ENCODE measurements around the gene PHLPP1. TPM values are rescaled to one million over a fixed set of nuclear protein-coding genes. Genes with fewer than 3 reads are reported as not detected.
"Not testable (repeated sequence)": the region's sequence is repeated elsewhere in the genome, so short reads cannot be mapped to it uniquely, and the experiment has no call there.

Gene PHLPP1
- total RNA-seq, 1 donor from 2014 or later = 4.6 TPM

DNA sequence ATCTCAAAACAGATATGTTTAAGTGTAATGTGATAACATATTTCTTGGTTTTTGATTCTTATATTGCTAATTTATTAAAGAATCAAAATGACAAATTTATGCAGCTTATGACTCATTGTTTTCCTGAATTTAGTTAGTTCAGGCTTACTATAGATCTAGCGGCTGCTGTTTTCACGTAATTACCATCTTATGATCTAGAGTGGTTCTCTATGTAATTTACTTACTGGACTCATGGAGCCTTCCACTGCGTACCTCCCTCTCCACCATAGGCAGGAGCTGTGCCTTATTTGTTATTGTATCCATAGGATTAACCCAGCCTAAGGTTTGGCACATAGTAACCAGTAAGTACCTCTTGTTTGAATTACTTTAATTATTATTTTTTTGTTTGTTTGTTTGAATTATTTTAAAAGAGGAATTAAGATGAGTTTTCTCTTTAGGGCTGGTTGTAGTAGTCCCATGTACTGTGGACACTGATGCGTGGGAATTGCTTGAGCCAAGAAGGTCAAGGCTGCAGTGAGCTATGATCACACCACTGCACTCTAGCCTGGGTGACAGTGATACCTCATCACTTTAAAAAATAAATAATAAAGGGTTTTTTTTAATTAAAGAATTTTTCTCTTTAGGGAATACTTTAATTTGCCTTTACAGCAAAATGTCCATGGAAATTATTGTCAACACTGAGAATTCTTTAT lies 165.5 kb downstream of the PHLPP1 start:
- no peak for DNase-seq (ENCODE audit: low read depth, low spot score)

DNA sequence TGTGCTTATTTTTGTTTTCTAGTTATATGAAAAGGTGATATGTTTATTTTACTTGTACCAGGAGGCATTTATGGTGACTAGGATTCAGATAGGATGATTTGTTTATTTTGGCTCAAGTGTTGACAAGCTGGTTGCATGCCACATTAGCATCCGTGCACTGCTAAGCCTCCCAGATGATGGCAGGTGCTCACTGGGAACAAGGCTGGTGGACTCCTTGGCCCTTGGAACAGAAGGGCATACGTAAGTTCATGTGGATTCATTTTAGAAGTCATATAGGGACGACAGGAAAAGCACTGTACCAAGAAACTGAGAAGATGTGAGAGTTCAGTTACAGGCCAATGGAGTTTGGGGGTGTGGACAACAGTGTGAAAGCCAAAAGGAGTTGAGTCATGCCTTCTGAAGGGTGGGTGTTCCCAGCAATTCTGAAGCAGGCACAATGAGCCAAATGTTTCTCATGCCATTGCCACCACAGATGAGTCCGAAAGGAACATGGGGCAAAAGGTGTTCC lies 166.2 kb downstream of the PHLPP1 start:
- peak; percentile 52 for DNase-seq (ENCODE audit: low read depth, low spot score)

DNA sequence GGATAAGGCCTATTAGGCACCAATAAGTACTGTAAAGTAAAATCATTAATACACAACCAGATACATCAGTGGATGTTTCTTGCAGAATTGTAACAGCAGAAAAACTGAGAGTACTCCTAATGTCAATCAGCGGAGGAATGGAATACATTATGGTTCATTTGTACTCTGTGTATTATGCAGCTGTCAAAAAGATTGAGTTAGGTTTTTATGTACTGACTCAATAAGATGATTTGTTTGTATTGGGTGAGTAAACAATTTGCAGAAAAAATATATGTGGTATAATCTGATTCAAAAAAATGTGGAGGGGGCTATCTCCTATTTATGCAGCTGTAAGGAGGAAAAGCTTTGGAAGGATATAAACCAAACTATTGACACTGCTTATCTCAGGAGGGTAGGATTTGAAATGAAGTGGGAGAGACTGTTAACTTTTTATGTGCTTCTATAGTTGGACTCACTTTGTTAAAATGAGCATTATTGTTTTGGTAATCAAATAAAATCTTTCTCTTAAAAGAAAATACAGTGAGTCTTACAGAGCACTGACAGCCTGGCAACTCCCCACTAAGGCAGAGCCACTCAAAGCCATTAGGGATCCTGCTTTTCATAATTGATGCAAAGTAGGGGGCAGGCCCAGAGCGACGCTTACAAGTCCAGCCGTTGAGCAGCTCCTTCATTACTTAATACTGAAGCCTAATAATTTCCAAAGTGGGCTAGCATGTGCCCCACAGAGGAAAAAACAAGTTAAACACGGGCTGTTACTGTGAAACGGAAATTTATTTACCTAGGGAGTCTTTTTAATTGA lies 168.8 kb downstream of the PHLPP1 start:
- DNase-seq (ENCODE audit: low read depth, low spot score) = no peak

DNA sequence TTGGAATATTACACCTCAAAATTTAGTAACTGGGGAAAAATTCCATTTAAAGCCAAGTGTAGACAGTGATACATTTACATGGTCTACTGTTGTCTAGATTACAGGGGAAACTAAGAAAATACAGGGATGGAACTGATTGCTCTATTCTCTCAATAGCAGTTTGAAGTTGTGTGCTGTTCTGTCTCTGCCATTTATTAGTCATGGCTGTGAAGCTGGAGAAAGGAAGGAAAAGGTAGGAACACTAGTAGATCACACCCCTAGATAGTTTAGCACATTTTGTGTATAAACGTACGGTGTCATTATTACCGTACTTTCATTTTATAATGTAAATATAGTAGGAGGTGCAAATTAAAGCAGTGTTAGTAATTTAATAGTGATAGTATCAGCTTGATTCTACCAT lies 170.5 kb downstream of the PHLPP1 start:
- no peak for DNase-seq (ENCODE audit: low read depth, low spot score)

DNA sequence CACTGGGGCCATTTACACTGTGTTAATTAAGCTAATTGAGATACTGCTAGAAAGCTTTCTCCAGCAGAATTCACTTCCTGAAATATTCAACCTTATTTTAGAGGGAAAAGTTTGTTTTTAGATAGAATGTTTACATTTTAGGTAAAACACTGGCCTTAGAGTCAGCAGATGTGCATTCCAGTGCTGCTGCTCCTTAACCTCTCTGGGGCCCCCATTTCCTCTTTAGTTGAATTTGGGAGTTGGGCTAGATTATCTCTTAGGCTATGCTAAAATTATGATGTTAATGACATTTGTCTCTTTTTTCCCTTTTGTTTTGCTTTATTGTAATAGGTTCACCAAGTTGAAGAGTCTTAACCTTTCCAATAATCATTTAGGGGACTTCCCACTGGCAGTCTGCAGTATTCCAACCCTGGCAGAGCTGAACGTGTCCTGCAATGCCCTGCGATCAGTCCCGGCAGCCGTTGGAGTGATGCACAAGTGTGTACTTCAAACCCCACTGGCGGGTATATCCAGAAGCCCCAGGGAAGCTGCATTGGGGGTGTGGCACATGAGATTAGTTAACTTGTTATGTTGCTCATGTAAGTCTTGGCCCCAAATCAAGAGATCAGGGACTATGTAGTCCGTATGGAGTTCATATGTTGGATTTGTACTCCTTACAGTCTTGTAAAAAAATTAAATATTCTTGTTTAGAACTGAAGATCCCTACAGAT lies 179.5 kb downstream of the PHLPP1 start:
- no peak for DNase-seq (ENCODE audit: low read depth, low spot score)

DNA sequence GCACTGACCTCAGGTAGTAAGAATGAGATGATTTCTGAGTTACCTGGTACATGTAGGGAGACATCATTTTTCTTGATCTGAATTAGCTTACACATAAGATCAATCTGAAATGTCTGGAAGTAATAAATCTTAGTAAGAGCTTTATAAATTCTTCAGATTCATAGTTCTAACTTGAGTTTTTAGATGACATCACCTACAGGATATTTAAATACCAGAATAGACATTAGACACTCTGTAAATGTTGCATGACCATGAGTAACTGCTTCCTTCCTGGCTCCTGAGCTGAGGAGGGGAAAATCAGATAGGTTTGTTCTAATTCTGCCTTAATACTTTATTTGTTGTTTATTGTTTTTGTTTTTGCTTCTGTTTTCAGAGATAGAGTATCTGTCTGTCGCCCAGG lies 181.8 kb downstream of the PHLPP1 start:
- peak; percentile 33 for DNase-seq (ENCODE audit: low read depth, low spot score)

DNA sequence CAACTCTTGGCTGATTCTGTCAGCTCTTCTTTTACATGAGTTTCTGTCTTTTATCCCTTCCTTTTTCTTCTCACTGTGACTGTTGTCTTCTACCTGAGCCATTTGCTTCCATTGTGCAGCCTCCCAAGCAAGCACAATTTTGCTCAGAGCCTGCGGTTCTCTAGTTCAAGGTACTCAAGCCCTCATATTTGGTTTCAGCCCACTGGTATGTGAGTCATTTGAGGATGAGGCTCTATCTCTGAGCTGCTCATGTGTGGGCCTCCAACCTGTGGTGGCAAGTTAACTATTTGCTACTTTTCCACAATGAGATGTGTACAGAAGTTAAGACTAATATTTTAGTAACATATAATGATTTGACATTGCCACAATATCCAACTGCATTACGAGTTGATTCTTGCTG lies 183.0 kb downstream of the PHLPP1 start:
- no peak for DNase-seq (ENCODE audit: low read depth, low spot score)

DNA sequence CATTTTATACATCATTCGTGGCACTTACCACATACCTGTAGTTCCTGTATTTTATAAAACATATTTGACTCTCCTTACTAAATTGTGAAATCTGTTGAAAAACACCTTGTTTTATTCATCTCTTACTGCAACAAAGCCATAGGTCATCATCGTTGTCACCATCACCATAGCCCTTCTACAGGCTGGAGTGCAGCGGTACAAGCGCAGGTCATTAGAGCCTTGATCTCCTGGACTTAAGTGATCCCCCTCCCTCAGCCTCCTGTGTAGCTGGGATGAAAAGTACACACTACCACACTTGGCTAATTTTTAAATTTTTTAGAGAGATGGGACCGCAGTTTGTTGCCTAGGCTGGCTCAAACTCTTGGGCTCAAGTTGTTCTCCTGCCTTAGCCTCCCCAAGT lies 184.2 kb downstream of the PHLPP1 start:
- DNase-seq (ENCODE audit: low read depth, low spot score) = no peak

DNA sequence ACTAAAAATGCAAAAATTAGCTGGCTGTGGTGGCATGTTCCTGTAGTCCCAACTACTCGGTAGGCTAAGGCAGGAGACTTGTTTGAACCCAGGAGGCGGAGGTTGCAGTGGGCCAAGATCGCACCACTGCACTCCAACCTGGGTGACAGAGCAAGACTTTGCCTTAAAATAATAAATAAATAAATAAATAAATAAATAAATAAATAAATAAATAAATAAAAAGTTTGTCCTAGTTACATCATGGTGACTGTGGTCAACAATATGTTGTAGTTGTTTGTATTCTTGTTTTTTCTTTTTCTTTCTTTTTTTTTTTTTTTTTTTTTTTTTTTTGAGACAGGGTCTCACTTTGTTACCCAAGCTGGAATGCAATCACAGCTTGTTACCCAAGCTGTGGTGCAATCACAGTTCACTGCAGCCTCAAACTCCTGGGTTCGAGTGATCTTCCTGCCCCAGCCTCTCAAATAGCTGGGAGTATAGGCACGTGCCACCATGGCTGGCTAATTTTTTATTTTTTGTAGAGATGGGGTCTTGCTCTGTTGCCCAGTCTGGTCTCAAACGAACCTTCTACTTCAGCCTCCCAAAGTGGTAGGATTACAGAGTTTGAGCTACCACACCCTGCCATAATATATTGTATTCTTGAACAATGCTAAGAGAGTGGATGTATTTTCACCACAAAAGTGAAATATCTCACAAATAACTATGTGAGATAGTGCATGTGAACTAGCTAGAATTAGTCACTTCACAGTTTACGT lies 185.0 kb downstream of the PHLPP1 start:
- DNase-seq (ENCODE audit: low read depth, low spot score) = no peak

DNA sequence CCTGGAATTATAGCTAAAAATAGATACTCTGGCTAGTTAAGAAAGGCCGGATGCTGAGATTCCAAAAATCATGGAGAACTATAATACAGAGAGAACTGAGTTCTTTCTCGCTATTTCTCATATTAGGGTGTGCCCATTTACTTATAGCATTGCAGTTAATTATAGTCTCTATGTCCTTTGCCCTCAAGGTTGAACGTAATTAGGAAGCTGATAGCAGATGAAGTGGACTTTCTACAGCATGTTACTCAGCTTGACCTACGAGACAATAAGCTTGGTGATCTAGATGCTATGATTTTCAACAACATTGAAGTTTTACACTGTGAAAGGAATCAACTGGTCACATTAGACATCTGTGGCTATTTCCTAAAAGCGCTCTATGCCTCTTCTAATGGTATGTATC lies 187.4 kb downstream of the PHLPP1 start:
- DNase-seq (ENCODE audit: low read depth, low spot score) = no peak

DNA sequence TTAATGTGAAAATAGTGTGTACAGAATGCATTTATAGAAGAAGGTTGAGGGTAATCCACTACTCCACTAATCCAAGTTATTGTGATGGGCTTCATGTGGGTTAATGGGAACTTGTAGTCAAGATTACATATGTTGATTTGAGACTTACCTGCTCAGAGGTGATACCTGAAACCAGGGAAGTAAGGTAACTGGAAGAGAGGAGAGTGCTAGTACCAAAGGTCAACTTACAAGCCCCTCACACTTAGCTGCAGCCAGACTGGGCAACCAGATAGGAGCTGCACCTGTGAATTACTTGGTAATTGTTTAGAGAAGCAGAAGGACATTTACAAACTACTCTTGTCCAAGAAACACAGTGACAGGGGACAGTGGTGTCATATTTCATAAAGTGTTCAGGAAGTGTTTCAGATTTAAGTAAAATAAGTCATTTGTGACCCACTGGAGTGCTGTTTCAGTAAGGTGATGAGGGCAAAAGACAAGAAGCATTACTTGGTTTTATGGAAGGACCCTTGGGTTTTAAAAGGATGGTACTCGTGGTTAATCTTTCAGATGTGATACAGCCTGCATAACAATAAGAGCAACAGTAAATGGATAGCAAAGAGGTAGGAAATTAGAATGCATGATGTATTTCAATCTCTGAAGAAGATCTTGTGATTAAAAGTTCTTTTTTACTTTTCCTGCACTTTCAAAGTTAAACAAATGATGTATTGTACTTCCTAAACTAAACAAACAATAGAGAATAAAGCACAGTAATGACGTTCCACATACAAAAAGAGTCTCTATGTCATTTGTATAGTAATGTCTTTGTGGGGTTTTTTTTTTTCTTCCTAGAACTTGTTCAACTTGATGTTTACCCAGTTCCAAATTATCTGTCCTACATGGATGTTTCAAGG lies 189.3 kb downstream of the PHLPP1 start:
- no peak for DNase-seq (ENCODE audit: low read depth, low spot score)

DNA sequence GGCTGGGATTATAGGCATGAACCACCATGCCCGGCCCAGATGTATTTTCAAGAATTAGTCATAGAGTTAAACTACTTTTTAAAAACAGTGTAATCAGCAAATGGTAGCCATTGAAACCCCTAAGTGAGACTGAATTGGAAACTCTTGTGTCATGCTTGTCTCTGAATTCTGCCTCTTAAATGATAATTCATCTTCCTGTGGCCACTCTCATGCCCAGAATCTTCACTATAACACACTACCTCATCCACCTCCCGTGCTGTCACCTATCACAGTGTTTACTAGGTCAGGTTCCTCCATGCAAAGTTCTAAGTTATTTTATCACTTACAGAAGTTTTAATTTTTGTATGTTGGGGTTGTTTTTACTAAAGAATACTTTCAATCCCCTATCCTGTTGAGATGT lies 197.5 kb downstream of the PHLPP1 start:
- DNase-seq (ENCODE audit: low read depth, low spot score) = no peak

DNA sequence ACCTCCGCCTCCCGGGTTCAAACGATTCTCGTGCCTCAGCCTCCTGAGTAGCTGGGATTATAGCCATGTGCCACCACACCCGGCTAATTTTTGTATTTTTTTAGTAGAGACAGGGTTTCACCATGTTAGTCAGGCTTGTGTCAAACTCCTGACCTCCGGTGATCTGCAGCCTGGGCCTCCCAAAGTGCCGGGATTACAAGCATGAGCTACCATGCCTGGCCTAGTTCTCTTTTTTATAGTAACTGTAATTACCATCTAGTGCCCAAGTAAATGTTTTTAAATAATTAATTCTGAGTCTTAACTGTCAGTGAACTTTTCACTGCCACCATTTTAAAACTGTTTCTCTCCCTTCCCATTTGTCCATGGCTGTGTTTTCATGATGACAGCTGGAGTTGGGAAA lies 198.5 kb downstream of the PHLPP1 start:
- DNase-seq (ENCODE audit: low read depth, low spot score) = not testable (repeated sequence)

DNA sequence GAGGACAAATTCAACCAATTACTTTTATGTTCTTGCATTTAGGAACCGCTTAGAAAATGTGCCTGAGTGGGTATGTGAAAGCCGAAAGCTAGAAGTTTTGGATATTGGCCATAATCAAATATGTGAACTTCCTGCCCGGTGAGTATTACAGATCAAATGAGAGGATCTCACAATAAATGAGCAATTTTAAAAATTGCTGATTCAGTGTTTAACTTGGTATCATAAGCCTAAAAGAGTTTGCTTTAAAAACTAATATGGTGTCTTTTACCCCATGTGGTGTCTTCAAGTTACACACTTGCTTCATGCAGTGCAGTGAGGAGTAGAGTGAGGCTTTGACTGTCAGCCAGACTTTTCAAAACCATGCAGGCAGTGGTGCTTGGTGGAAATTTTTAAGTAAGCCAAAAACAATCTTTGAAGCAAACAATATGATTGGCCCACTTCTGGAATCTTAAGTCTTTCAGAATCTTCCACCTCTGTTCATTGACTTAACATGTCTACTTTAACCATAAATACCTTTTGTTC lies 199.6 kb downstream of the PHLPP1 start:
- DNase-seq (ENCODE audit: low read depth, low spot score) = no peak

DNA sequence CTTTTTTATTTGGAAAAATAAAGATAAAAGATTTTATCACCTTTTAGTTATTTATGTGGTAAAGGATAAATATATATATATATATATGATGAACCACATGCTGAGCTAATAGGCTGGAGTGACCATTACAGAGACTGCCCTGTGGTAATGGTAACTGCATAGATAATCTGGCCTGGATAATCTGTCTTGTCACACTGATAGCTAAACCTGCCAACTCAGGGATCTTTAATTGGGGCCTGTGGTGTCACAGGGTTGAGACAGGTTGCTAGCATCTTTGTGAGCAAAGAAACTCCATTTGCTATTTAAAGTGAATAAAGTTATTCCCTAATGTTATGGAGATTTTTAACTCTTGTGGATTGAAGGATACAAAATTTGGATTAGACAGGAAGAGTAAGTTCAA lies 203.0 kb downstream of the PHLPP1 start:
- no peak for DNase-seq (ENCODE audit: low read depth, low spot score)

DNA sequence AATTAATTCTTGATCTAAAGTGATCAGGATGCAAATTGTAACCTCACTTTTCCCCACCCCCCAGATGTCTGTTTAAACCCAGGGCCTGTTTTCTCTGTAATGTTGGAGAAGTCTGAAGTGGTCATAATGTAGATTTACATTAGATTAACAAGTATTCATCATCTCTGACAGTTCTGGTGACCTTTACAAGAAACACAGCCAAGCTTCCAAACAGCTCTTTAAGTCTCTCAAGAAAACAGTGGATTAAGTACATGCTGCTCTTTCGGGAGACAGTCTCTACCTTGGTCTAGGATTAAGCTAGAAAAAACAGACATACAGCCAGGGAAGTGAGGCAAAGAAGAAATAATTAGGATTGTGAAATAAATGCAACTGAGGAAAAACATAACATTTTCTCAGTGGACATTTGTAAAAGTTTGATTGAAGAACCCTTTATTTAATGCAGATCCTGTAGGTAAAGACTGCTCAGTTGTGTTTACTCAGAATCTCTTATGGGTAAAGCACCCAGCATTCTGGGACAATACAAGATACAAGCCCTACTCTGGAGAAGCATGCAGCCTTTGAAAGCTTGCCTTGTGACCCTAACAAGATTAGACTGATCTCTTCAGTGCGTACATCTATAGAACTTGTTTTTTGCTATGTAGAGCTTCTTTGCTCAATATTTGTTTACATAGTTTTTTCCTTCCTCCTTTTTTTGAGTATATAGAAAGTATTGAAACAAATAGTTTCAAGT lies 203.9 kb downstream of the PHLPP1 start:
- DNase-seq (ENCODE audit: low read depth, low spot score) = no peak

DNA sequence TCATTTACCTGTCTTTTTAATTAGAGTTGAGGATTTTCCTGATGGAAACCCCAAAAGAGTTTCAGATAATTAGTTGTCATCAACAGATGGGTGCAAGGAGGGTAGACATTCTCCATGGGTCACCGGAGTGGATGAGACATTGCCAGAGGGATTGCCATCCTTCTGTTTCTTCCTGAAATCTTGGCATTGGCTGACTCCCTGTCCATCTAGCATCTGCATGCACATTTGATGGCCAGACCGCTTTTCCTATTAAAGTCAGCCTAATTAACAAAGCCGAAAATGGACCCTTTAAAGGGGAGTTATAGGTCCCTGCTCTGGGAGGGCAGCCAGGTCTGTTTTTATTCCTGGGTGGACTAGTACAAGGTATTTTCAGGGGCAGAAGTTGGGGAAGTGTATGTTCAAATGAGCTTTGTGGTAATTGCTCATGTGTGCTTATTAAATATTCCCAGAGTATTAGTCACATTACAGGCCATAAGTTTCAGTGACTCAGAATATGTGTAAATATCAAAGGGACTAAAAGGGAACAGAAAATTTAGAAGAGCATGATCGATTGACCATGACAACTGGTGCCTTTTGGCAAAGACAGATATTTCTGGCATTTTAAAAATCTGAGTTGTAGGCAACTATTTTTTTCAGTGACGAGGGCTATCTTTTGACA lies 209.8 kb downstream of the PHLPP1 start:
- DNase-seq (ENCODE audit: low read depth, low spot score) = no peak

DNA sequence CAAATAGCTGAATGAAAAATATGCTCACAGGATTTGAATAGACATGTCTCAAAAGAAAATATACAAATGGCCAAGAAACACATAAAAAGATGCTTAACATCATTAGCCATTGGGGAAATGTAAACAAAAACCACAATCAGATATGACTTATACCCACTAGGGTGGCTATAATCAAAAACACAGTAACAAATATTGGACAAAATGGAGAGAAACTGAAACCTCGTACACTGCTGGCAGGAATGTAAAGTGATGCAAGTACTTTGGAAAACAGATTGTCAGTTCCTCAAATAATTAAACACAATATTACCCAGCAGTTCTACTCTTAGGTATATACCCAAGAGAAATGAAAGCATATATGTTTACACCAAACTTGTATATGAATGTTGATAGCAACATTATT lies 213.0 kb downstream of the PHLPP1 start:
- no peak for DNase-seq (ENCODE audit: low read depth, low spot score)

DNA sequence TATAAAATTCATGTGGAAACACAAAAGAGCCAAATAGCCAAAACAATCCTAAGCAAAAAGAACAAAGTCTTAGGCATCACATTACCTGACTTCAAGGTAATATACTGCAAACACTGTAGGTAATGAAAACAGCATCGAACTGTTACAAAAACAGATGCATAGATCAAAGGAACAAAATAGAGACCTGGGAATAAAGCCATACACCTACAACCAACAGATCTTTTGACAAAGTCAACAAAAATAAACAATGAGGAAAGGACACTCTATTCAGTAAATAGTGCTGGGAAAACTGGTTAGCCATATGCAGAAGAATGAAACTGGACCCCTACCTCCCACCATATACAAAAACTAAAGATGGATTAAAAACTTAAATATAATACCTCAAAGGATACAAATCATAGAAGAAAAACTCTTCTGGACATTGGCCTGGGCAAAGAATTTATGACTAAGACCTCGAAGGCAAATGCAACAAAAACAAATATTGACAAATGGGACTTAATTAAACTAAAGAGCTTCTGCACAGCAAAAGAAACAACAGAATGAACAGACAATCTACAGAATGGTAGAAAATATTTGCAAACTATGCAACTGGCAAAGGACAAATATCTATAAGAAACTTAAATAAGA lies 218.0 kb downstream of the PHLPP1 start:
- no peak for DNase-seq (ENCODE audit: low read depth, low spot score)
